HepG2 (cell line): Measurements from ENCODE around the gene LAPTM4A. TPM values are rescaled to one million over a fixed set of nuclear protein-coding genes. Genes with fewer than 3 reads are reported as not detected.

Experiments used
- ELK4 ChIP-seq: sonication (generic); formaldehyde crosslinking; IDR thresholded peaks from 2 replicates; pipeline ENCODE4 v1.9.0; 2021; ENCODE audit warnings: missing genetic modification reagents, borderline replicate concordance
- GFI1 ChIP-seq: sonication (generic); formaldehyde crosslinking; IDR thresholded peaks from 2 replicates; pipeline ENCODE4 v1.5.0; 2020; ENCODE audit warnings: missing genetic modification reagents, mild to moderate bottlenecking, borderline replicate concordance
- HNRNPLL ChIP-seq: fragments of 200-400 bp; formaldehyde crosslinking; IDR thresholded peaks from 2 replicates; pipeline ENCODE4 v1.6.1; 2017; ENCODE audit warnings: mild to moderate bottlenecking, low read depth, low read length; ENCODE audit not compliant: poor library complexity, severe bottlenecking
- IRF2 ChIP-seq: IDR thresholded peaks from 2 replicates; pipeline ENCODE4 v1.6.1; 2018; ENCODE audit warnings: missing genetic modification reagents, missing compliant biosample characterization
- JUND ChIP-seq: sonication (generic); formaldehyde crosslinking; IDR thresholded peaks from 2 replicates; pipeline ENCODE4 v1.8.0; 2022; ENCODE audit warnings: mild to moderate bottlenecking, missing genetic modification reagents
- MIER3 ChIP-seq: IDR thresholded peaks from 2 replicates; pipeline ENCODE4 v1.6.1; 2016; ENCODE audit warnings: missing compliant biosample characterization, borderline replicate concordance
- PATZ1 ChIP-seq: sonication (generic); formaldehyde crosslinking; IDR thresholded peaks from 2 replicates; pipeline ENCODE4 v1.4.0; 2020; ENCODE audit warnings: missing genetic modification reagents
- RFX1 ChIP-seq: fragments of 450-650 bp; IDR thresholded peaks from 2 replicates; pipeline ENCODE4 v1.6.1; 2017
- RNF219 ChIP-seq: sonication (generic); formaldehyde crosslinking; IDR thresholded peaks from 2 replicates; pipeline ENCODE4 v1.5.0; 2020; ENCODE audit warnings: mild to moderate bottlenecking, missing genetic modification reagents
- TERF1 ChIP-seq: sonication (generic); formaldehyde crosslinking; IDR thresholded peaks from 2 replicates; pipeline ENCODE4 v1.8.0; 2022; ENCODE audit warnings: mild to moderate bottlenecking, missing genetic modification reagents, moderate library complexity
- THYN1 ChIP-seq: sonication (generic); formaldehyde crosslinking; IDR thresholded peaks from 2 replicates; pipeline ENCODE4 v1.8.1; 2023; ENCODE audit warnings: low read depth, mild to moderate bottlenecking, moderate library complexity, missing genetic modification reagents, borderline replicate concordance
- ZNF12 ChIP-seq: sonication (generic); formaldehyde crosslinking; IDR thresholded peaks from 2 replicates; pipeline ENCODE4 v1.5.0; 2020; ENCODE audit warnings: missing genetic modification reagents
- ZNF136 ChIP-seq: sonication (generic); formaldehyde crosslinking; IDR thresholded peaks from 2 replicates; pipeline ENCODE4 v1.8.1; 2022; ENCODE audit warnings: low read depth, mild to moderate bottlenecking, moderate library complexity, missing genetic modification reagents
- ZNF484 ChIP-seq: sonication (generic); formaldehyde crosslinking; IDR thresholded peaks from 2 replicates; pipeline ENCODE4 v1.5.1; 2020; ENCODE audit warnings: mild to moderate bottlenecking, low read depth, missing genetic modification reagents, borderline replicate concordance
- ZNF687 ChIP-seq: sonication (generic); formaldehyde crosslinking; IDR thresholded peaks from 2 replicates; pipeline ENCODE4 v1.5.1; 2020; ENCODE audit warnings: mild to moderate bottlenecking, missing genetic modification reagents, moderate library complexity
- ZNF709 ChIP-seq: sonication (generic); formaldehyde crosslinking; IDR thresholded peaks from 2 replicates; pipeline ENCODE4 v1.5.0; 2020; ENCODE audit warnings: mild to moderate bottlenecking, missing genetic modification reagents
- ZNF792 ChIP-seq: IDR thresholded peaks from 2 replicates; pipeline ENCODE4 v1.6.1; 2016
- ZNF879 ChIP-seq: sonication (generic); formaldehyde crosslinking; IDR thresholded peaks from 2 replicates; pipeline ENCODE4 v1.8.1; 2023; ENCODE audit warnings: missing genetic modification reagents
- polyA plus RNA-seq, 8 experiments: library from polyadenylated mRNA; depleted of rRNA in 3 of 8; stranded (reverse) in 7 of 8; unstranded in 1 of 8; fragments of >200 nt; fragmentation: Illumina TruSeq in 4 of 8; extraction: Trizol in 4 of 8; gene quantifications; 2 replicates each; pipeline versions ENCODE4 v1.2.1 to v1.2.3, GENCODE V29; 2011 to 2016; ENCODE audit warnings: low read depth in 4 of 8, missing spikeins in 1 of 8, mixed read lengths in 1 of 8; ENCODE audit not compliant: insufficient read depth in 1 of 8
- total RNA-seq, 5 experiments: library from RNA; depleted of rRNA; stranded (reverse); fragments of >200 nt; fragmentation: Illumina TruSeq; extraction: Trizol; gene quantifications; 2 replicates each; pipeline ENCODE4 v1.2.3, GENCODE V29; 2016; ENCODE audit warnings: low read depth in 1 of 5

The LAPTM4A gene
- total and polyA plus RNA-seq, 2 of the 13 experiments (the other 11 are each of a cell fraction or from before 2014, with no cell fraction given) = 116 to 558 TPM

DNA sequence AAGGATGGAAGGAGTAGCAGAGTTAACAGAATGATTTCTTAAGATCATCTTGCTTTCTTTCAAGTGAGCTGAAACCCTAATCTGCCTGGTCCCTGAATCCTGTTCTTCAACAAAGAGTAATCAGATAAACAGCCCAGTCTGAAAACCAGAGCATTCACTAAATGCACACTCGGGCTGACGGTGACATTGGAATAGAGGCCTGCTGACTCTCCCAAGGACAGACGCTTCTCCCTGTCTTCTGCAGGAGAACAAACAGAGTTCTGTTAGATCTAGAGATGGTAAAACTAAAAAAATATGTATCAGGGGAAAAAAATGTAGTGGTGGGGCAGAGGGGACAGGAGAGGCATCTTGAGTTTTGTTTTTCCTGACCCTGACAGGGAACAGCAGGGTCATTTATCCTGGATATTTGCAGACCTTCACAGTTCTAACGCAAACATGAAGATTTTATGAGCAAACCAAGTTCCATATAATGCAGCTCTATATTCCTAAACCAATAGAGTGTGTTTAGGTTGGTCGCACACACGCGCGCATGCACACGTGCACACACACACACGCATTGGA lies 46.3 kb downstream of the LAPTM4A start (continued):
- TF ChIP-seq ZNF709 (CRISPR knock-in tag) = no peak
- no peak for TF ChIP-seq ZNF879
- no peak for TF ChIP-seq THYN1 (CRISPR knock-in tag)
- TF ChIP-seq PATZ1 = peak; percentile 48; the same call in 1 of the 2 replicates
- TF ChIP-seq RFX1 = no peak
- no peak for TF ChIP-seq TERF1 (CRISPR knock-in tag)
- no peak for TF ChIP-seq HNRNPLL
- peak; percentile 81; the same call in 1 of the 2 replicates for TF ChIP-seq GFI1 (CRISPR knock-in tag)
- TF ChIP-seq IRF2 = no peak
- TF ChIP-seq ELK4 (CRISPR knock-in tag) = no peak
- no peak for TF ChIP-seq ZNF687 (CRISPR knock-in tag)
- TF ChIP-seq MIER3 (CRISPR knock-in tag) = peak; percentile 34; the same call in 1 of the 2 replicates
- TF ChIP-seq RNF219 (CRISPR knock-in tag) = no peak
- peak; percentile 24; the same call in 1 of the 2 replicates for TF ChIP-seq ZNF792 (CRISPR knock-in tag)
- TF ChIP-seq JUND (CRISPR knock-in tag) = no peak
- TF ChIP-seq ZNF12 (CRISPR knock-in tag) = peak; percentile 25; the same call in 1 of the 2 replicates
- TF ChIP-seq ZNF484 (CRISPR knock-in tag) = no peak
- 0 out of 2 replicates have a peak, but pooled peaks have one; percentile 60 for TF ChIP-seq ZNF136 (CRISPR knock-in tag)
